ENCODE data around the gene GREB1.

The GREB1 gene

GRCh38 chr2:11577101-11577883 lies 43.4 kb downstream of the GREB1 start:
- Histone ChIP-seq H3K9ac (ENCODE audit: low read length) (no peak overlapping the region), H3K4me3 (ENCODE audit: low read depth, low read length, poor library complexity, severe bottlenecking) (no peak overlapping the region), H3F3A (ENCODE audit: insufficient read depth, low read length) (no peaks in the 10 kb centered on the region), H3K27ac (ENCODE audit: low read depth, low read length, poor library complexity, severe bottlenecking) (no peak overlapping the region), H3K4me2 (ENCODE audit: low read length) (no peak overlapping the region), H3K9me3 (ENCODE audit: low read length) (peaks cover 2% of the 10 kb centered on the region; the same call in 1 of the 2 replicates), H3K36me3 (ENCODE audit: insufficient read depth, low read length) (peaks cover 14% of the 10 kb centered on the region; the same call in 1 of the 2 replicates), H3K4me1 (ENCODE audit: insufficient read depth, low read length, severe bottlenecking) (no peaks in the 10 kb centered on the region), H3K9me2 (ENCODE audit: low read depth, low read length) (no peaks in the 10 kb centered on the region), H2AFZ (ENCODE audit: low read length) (no peak overlapping the region), H3K79me2 (ENCODE audit: insufficient read depth, low read length) (no peaks in the 10 kb centered on the region), H4K20me1 (ENCODE audit: insufficient read depth, low read length) (no peaks in the 10 kb centered on the region), H3K27me3 (ENCODE audit: insufficient read depth, low read length) (no peaks in the 10 kb centered on the region)
- TF ChIP-seq CTCF (IDR thresholded peaks at IDR 0.05; ENCODE audit: low read length): no peak
- TF ChIP-seq EZH2 (IDR thresholded peaks at IDR 0.05; ENCODE audit: borderline replicate concordance, low read length): no peak

- H3K79me2 ChIP-seq (ENCODE audit: insufficient read depth, low read length): no peaks in the 10 kb centered on the region
- no peaks in the 10 kb centered on the region for H3K27me3 ChIP-seq (ENCODE audit: insufficient read depth, low read length)
- H3K9me3 ChIP-seq (ENCODE audit: low read length): peaks cover 2% of the 10 kb centered on the region; the same call in 1 of the 2 replicates
- no peaks in the 10 kb centered on the region for H3F3A ChIP-seq (ENCODE audit: insufficient read depth, low read length)
- H3K4me3 ChIP-seq (ENCODE audit: low read depth, low read length, poor library complexity, severe bottlenecking): no peak overlapping the region
- no peaks in the 10 kb centered on the region for H3K9me2 ChIP-seq (ENCODE audit: low read depth, low read length)
- H3K9ac ChIP-seq (ENCODE audit: low read length): no peak overlapping the region
- peaks cover 14% of the 10 kb centered on the region; the same call in 1 of the 2 replicates for H3K36me3 ChIP-seq (ENCODE audit: insufficient read depth, low read length)
- no peaks in the 10 kb centered on the region for H3K4me1 ChIP-seq (ENCODE audit: insufficient read depth, low read length, severe bottlenecking)
- TF ChIP-seq CTCF (IDR thresholded peaks at IDR 0.05; ENCODE audit: low read length): no peak
- no peak for TF ChIP-seq EZH2 (IDR thresholded peaks at IDR 0.05; ENCODE audit: borderline replicate concordance, low read length)
- H4K20me1 ChIP-seq (ENCODE audit: insufficient read depth, low read length): no peaks in the 10 kb centered on the region
- no peak overlapping the region for H3K27ac ChIP-seq (ENCODE audit: low read depth, low read length, poor library complexity, severe bottlenecking)
- H2AFZ ChIP-seq (ENCODE audit: low read length): no peak overlapping the region
- H3K4me2 ChIP-seq (ENCODE audit: low read length): no peak overlapping the region
Measured at GRCh38 chr2:11578081-11578948, 44.5 kb downstream of the GREB1 start.

- H3K27me3 ChIP-seq (ENCODE audit: insufficient read depth, low read length): no peaks in the 10 kb centered on the region
Measured at GRCh38 chr2:11578986-11579774, 45.3 kb downstream of the GREB1 start.

More at GRCh38 chr2:11578986-11579774, 45.3 kb downstream of the GREB1 start:
- Histone ChIP-seq H3K4me1 (ENCODE audit: insufficient read depth, low read length, severe bottlenecking) (no peaks in the 10 kb centered on the region), H4K20me1 (ENCODE audit: insufficient read depth, low read length) (no peaks in the 10 kb centered on the region), H3K9me3 (ENCODE audit: low read length) (peaks cover 2% of the 10 kb centered on the region; the same call in 1 of the 2 replicates), H3K4me2 (ENCODE audit: low read length) (no peak overlapping the region), H3K36me3 (ENCODE audit: insufficient read depth, low read length) (peaks cover 14% of the 10 kb centered on the region; the same call in 1 of the 2 replicates), H3K9ac (ENCODE audit: low read length) (no peak overlapping the region), H3K27ac (ENCODE audit: low read depth, low read length, poor library complexity, severe bottlenecking) (no peak overlapping the region), H3K4me3 (ENCODE audit: low read depth, low read length, poor library complexity, severe bottlenecking) (no peak overlapping the region), H3F3A (ENCODE audit: insufficient read depth, low read length) (no peaks in the 10 kb centered on the region), H3K79me2 (ENCODE audit: insufficient read depth, low read length) (no peaks in the 10 kb centered on the region), H2AFZ (ENCODE audit: low read length) (no peak overlapping the region), H3K9me2 (ENCODE audit: low read depth, low read length) (no peaks in the 10 kb centered on the region)
- no peak for TF ChIP-seq EZH2 (IDR thresholded peaks at IDR 0.05; ENCODE audit: borderline replicate concordance, low read length)
- no peak for TF ChIP-seq CTCF (IDR thresholded peaks at IDR 0.05; ENCODE audit: low read length)
